HG02571 (cell line): Measurements from ENCODE around the gene ITPR1.
A peak's percentile ranks its signal among the peaks of the same experiment; 100 is the strongest.

Source experiments
- ATAC-seq: cut with Tn5 transposase; IDR thresholded peaks from one replicate; pipeline ENCODE4 v1.9.1; 2021; ENCODE audit warnings: mild to moderate bottlenecking, moderate library complexity; ENCODE audit not compliant: unreplicated experiment

ITPR1 gene

DNA sequence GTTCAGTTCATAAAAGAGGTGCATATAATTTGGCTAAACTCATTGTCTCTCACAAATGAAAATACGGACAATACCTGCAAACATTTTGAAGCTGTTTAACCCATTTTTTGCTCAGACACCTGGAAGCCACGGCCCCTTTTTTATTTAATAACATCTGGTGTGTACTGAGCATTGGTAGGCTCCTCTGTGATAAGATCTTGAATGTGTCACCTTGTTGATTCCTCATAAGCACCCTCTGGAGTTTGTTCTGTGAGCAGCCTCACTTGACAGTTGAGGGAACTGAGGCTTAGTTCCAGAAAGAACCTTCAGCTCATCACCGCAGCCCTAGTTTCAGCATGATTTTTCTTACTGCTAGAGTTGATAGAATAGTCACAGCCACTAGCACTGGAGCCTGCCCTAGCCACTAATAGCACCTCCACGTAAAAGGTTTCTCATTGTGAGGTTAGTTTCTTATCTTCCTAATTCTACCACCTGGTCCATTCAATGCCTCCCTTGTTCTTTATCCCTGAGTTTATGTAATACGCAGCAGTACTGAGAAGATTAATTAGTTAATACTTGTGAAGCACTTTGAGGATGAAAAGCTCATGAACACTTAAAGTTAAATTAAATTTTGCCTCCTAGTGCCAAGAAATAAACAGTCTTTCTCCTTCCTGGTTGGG lies 71.9 kb downstream of the ITPR1 start:
- ATAC-seq: no peak

DNA sequence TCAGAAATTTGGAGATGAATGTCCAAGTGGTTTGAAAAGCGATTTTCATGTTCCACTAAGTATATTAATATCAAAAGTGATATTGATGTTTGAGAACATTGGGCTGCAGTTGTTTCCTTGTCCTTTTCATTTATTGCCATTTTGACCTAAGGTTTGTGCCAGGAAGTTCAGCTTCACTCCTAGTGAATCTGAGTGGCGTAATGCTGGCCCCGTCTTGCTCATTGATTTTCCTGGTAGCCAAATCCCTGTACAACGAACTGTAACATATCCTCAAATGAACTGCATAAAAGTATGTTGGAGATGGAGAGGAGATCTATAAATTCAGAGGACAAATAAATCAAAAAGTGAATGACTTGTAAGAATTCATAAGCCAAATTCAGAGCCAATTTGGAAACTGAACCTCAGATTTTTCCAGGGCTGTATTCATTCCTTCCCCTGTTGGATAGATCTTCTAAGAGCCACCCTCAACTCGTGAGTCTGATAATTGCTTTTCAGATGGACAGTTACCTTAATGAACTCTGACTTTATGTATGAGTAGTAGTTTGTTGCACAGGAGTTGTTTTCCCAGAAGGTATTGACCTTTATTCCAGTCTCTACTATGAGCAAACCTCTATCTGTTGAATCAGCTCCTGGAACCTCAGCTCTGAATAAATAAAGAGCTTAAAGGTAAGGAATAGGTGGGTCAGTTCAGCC lies 72.8 kb downstream of the ITPR1 start:
- no peak for ATAC-seq

DNA sequence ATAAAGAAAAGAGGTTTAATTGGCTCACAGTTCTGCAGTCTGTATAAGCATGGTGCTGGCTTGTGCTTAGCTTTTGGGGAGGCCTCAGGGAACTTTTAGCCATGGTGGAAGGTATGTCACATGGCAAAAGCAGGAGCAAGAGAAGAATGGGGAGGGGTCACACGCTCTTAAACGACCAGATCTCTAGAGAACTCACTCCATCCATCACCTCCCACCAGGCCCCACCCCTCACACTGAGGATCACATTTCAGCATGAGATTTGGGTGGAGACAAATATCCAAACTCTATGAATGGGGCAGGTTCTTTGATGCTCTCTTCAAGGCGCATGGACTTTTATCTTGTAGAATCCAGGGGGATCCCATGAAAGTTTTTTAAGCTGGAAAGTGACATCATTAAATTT lies 75.7 kb downstream of the ITPR1 start:
- no peak for ATAC-seq

DNA sequence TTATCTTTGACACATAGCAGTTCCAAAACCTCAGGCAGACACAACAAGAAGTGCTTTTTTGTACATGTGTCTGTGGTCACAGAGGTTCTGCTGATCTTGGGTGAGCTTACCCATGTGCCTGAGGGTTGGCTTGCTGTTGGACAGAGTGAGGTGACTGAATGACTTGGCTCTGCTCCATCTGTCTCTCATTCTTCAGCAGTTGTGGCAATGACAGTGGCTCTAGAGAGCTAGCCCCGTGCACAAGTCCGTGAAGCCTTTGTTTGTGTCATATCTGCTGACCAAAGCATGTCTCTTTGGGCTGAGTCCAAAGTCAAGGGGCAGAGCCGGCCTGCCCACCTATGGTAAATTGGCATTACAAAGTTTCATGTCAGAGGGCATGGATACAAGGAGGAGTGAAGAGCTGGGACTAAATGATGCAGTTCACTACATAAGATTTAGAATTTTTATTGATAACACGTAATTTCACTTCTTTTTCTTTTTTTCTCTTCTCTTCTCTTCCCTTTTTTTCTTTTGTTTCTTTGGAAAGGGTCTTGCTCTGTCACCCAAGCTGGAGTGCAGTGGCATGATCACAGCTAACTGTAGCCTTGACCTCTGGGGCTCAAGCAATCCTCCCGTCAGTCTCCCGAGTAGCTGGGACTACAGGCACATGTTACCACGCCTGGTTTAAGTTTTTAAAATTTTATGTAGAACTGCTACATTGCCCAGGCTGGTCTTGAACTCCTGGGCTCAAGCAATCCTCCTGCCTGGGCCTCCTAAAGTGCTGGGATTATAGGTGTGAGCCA lies 77.9 kb downstream of the ITPR1 start:
- no peak for ATAC-seq

DNA sequence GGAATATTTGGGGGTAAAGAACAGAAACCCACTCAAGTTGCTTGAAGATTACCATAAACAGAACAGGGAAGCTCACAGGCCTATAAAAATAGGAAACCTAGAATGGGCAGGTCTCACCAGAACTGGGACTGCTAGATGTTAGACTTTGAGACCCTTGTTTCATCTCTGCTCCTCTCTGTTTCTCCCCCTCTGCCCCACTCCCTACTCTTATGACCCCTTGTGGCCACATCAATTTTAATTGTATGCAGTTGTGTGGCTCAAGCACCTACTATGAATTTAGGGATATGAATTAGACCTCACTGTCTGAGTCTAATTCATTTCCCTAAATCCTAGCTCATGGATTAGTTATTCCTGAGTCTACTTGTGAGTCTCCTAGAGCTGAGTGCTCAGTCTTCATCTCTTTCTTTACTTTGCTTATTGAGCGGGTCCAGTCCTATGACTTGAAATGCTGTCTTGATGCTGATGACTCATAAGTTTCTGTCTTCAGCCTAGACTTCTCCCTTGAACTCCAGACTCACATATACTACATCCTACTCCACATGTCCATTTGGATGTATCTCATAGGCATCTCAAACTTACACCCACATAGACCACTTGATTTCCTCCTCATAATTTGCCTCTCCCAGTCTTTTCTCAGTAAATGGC lies 78.7 kb downstream of the ITPR1 start:
- no peak for ATAC-seq

DNA sequence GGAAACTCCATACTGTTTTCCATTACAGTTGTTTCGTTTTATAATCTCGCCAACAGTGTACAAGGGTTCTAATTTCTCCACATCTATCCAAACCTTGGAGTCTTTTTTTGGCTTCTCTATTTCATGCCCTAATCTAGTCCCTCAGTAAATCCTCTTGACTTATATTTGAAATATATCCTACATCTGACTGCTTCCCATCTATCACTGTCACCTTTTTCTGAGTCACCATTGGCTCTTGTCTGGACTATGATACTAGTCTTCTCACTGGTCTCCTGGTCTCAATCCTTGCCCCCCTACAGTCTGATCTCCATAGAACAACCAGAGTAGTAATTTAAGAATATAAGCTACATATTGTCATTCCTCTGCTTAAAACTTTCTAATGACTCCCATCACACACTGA lies 80.0 kb downstream of the ITPR1 start:
- ATAC-seq: no peak

DNA sequence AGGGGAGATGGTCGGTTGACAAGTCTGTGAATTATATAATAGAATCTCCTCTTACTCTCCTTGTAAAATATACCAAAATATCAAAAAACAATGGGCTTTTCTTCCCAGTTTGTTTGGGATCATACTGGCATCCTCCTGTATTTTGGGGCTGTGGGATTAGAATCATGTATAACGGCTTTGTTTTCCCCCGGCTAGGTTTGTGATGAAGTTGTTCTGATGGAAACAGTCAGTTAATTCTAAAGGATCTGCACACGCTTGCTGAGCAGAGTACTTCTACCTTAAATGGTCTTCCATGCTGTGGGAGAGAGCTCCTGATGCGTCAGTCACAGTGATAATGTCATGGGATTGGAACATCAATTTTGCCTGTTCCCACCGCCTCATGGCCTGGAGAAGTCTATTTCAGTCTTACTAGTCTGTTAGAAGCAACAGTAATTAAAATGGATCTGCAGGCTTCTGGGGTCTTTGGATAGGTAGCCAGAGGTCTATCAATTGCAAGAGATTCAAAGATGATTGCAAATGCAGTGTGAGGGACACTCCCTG lies 81.3 kb downstream of the ITPR1 start:
- no peak for ATAC-seq

DNA sequence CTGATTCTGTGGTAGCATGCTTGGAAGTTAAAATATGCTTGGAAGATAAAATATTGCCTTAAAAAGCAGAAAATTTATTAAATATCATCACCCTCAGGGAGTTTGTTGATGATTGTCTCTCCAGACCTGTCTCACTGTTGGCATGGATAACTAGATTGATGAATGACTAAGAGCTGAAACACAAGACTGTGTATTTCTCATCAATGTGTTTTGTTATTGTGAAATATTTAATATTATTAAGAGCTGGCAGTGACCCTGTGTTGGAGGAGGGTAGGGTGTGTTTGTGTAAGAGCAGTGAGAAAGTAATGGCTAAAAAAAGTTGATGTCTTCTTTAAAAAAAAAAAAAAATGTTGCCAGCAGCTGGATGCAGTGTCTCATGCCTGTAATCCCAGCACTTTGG lies 82.2 kb downstream of the ITPR1 start:
- no peak for ATAC-seq

DNA sequence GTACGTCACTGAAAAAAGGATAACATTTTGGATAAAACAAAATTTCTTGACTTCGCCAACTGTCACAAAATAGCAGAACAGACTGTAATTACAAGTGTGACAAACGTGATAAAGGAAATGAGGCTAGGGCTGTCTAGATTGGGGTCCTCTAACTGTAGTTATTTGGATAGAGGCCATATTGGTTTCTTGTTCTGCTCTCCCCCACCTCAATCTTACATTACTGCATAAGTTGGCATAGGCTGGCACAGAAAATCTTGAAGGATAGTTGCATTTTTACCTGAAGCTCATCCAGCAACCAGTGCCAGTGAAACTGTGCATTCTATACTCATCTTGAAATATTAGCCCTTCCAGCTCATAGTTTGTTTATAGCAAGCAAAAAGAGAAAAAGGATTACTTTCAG lies 84.6 kb downstream of the ITPR1 start:
- no peak for ATAC-seq

DNA sequence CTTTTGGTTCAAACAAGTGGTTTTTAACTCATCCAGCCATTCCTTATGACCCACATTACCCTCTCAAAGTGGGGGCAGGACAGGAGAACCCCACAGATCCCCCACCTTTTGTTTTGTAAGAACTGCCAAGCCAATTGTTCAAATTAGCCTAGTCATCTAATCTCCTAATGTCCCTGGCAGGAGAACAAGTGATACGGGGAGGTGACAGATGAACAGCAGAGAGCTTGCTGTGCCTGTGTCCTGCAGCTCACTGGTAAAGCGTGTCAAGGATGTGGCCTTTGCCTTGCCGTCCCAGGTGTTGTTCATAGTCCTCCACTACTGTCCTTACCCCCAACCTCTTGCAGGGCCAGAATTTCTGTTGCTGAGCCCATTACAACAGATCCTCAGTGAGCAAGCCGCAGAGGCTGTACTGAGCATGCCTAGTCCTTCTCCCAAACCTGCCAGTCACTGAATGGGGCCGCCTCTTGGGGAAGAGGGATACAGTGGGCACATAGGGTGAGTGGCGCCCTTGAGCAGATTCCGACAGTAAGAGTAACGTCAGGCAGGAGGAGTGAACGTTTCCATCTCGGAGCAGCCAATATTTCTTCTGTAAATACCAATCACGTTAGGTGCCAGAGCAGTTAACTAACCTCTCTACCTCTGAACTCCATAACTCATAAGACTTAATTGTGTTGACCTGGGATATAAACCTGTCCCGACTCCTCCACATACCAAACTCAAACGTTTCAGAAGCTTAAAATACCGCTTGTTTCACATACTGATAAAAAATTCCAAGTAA lies 87.4 kb downstream of the ITPR1 start:
- no peak for ATAC-seq

DNA sequence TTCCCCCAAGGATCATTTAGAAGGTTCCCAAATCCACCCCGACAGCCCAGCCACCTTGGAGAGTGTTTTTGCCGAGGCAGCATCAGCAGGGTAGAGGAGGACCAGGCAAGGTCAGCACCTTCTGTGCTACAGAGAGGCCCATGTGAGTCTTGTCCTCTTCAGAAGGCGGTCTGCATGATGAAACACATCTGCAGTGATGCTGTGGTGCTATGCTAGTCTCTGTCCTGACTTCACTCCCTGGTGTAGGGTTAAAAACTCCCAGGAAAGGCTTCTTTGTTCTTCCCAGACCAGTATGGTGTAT lies 87.9 kb downstream of the ITPR1 start:
- no peak for ATAC-seq

DNA sequence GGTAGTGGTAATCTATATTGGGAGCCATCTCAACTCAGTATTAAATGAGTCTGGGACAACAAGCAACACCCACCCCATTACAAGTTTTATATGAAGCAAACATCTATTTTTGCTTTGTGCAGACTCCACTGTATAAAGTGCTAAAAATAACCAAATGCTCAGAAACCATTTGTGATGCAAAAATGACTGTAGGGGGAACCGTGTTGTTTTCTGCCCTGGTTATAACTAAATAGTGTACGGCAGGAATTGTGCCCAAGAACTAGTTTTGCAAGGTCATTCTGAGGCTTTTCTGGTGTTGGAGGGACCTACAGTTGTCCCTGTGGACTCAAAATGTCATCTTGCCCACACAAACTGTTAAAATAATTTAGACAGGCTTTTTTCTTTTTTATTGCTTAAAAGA lies 88.3 kb downstream of the ITPR1 start:
- no peak for ATAC-seq

DNA sequence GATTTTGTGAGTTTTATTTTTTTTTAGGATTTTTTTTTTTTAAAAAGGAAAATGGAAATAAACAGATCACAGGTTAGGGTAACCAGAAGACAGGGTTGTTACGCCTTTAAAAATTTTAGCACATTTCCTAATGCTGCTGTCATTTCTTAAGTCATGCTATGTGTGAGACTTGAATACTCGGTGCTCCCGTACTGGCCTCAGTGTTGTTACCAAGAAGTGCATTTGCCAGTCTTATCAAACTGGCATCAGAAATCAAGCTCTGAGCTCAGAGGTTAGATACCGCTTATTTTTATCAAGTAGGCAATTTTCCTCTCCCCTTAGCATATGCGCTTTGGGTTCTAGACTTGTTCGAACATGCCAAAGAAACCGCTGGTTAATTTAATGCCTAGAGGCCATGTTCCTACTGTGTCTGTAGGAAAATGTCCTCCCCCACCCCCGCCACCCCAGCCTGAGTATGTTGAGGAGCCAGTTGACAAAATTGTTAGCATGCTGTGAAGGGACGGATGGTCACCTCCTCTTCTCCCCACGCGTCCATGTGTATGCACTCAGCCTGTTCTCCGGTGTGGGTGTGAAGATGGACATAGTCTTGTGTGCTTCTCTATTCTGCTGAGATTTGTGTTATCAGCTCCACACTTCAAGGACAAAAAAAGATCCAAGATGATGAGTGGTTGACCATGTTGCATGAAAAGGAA lies 88.9 kb downstream of the ITPR1 start:
- no peak for ATAC-seq

DNA sequence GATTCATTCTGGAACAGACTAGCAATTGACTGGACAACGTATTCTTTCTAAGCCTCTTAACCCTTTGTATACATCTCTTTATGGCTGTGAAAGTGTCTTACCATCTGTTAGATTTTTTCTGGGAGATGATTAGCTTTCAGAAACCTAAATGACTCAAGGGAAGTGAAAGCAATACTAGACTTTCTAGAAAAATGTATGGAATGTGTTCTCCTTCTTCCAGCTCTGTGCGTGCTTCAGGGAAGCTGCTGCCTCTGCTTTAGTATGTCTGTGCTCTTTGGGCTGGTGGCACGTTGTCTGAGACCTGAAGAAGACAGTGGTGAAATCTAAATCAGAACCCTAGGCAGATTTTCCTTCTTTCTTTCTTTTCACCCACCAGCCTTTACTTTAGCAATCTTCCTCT lies 89.5 kb downstream of the ITPR1 start:
- no peak for ATAC-seq

DNA sequence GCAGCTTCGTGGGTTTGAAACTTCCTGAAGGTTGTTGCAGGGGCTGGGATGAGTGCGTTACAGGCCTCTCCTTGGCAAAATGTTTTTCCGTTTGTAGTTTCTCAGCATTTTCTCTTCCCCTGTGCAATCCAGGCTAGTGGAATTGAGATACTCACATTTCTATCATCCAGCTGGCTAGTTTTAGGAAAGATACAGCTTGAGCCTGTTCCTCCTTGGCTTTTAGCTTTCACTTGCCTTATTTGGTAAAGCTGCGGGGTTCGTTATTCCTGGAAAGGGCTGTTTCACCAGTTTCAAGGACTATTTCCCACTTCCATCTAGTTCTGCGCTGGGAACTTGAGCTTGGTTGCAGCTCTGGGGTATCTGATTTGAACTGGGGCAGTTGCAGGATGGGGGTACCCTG lies 90.3 kb downstream of the ITPR1 start:
- ATAC-seq: no peak

DNA sequence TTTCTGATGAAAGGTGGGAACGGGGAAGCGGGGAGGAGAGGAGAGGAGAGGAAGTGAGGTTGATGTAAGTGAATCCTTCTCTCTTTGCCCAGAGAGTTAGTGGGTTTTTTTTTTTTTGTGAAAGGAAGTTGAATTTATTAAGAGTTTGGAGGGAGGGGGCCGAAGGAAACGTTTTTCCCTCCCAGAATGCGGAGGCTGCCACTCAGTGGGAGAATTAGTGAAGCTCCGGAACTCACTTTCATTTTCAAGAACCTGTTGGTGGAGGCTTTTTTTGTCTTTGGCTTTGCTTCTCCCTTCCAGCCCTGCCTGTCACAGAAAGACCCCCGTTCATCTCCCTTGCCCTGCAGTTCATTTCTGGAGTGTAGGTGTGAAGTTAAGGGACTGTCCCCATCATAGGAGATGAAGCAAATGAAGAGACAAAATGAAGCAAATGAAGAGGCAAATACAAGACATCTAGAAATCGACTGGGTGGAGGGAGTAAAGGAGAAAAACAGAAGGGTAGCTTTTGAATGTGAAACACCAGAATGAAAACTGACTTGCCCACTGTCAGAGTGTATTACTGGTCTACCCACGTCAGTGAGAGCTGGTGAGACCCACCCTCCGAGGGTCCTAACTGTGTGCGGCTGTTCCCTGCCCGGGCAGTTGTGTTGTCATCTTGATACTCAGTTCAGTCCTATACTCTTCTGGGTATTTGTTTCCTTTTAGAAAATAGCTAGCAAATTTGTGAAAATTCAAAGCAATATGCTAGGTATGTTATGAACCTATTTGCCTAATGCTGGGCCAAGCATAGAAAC lies 91.5 kb downstream of the ITPR1 start:
- ATAC-seq: peak; percentile 38

DNA sequence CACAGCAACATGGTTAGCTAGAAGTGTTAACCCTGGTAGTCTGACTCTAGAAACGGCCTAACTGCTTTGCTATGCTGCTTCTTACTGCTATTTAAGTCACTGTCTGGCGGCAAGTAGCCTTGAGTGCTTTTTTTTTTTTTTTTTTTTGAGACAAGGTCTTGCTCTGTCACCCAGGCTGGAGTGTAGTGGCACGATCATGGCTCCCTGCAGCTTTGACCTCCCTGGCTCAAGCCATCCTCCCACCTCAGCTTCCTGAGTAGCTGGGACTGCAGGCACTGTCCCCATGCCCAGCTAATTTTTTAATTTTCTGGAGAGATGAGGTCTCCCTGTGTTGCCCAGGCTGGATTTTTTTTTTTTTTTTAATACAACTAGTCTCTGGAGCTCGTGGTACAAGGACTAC lies 93.2 kb downstream of the ITPR1 start:
- ATAC-seq: no peak

DNA sequence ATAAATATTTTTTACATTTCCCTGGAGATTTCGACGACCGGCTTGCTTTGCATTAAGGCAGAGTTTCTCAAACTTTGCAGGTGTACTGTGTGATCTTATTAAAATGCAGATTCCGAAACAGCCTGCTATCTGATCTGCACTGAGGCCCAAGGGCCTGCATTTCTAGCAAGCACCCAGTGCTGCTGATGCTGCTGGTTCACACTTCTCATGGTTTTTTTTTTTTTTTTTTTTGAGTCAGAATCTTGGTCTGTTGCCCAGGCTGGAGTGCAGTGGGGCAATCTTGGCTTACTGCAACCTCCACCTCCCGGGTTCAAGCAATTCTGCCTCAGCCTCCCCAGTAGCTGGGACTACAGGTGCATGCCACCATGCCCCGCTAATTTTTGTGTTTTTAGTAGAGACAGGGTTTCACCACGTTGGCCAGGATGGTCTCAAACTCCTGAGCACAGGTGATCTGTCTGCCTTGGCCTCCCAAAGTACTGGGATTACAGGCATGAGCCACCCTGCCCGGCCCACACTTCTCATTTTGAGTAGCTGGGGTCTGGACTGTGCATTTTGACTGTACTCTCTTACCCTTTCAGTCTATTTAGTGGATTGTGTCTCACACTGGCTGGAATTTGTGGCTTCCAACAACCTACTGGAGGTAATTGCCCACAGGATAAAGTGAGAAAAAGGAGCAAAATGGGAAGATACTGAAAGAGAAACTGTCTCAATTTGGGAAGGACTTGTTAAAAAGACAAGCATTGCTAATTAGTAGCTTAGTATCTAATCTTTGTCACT lies 94.1 kb downstream of the ITPR1 start:
- ATAC-seq: no peak

DNA sequence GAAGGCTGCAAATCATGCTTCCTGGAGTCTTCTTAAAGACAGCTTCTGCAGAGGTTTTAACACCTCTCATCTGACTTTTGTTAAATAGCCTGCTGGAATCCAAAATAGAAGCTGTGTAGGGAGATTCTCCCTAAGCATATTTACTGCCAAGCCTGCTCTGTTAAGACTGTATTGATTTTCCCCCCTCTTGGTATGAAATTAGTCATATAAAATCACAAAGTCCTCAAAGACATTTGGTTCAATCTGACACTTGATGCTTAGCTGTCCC lies 94.6 kb downstream of the ITPR1 start:
- ATAC-seq: no peak
